Activated CD4-positive, CD25-positive, alpha-beta regulatory T cell (primary cell): ENCODE data around the gene ANKRD39.
A peak's percentile ranks its signal among the peaks of the same experiment; 100 is the strongest.
"Not testable (repeated sequence)": the region's sequence is repeated elsewhere in the genome, so short reads cannot be mapped to it uniquely, and the experiment has no call there.

Experiments used
- DNase-seq, 4 experiments: peaks; one replicate each; lab custom pipeline; 2025; lab: John Stamatoyannopoulos, UW

ANKRD39 gene

DNA sequence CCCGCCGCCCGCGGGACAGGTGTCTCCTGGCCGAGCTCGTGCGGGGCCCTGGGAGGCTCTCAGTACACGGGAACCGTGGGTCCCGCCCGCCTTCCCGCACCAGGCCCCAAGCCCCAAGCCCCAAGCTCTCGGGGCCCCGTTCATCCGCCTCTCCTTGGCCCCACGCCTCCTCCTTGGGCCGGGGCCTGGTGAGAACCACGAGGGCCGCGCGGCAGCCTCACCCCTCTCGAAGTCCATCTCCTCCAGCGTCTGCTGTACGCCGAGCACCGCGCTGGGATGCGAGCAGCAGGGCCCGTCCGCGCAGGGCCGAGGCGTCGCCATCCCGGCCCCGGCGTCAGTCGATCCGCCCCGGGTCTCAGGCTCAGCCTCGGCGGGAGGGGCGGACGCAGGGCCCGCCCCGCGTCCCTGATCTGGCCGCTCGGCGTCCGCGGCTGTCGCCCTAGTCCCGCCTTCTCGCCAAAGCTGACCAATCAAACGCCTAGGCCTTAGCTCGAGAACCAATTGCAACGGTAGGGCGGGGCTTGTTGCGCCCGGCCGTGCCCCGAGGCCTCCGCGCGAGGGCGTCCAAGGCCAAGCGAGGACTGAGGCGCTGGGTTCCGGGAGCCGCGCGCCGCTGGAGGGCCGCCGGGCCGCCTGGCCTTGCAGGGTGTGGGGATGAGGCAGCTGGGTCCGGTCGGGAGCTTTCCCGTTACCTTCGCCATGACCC is at the start of gene ANKRD39:
TSS of gene ANKRD39 (minus strand) at position 350 of the 706 bp plus-strand sequence. CDS start at position 321, 29 bp downstream.
- DNase-seq: peak; percentile 94 to 97 (median 94)

DNA sequence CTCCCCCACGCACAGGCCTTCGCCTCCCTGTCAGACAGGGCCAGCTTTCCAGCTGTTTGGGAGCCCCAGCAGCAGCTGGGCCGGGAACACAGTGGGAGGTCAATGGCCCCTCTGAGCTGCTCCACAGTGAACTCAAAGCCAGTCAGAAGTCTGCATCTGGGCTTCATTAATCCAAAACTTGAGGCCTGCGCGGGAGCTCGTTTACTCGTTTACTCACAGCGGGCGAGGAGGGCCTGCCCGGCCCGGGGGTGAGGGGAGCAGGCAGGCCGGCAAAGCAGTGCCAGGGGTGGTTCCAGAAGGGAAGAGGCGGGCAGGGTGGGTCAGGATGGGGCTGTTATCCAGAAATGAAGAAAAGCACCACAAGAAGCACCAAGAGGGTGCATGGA is 48.9 kb upstream of the ANKRD39 start:
- DNase-seq: no peak

DNA sequence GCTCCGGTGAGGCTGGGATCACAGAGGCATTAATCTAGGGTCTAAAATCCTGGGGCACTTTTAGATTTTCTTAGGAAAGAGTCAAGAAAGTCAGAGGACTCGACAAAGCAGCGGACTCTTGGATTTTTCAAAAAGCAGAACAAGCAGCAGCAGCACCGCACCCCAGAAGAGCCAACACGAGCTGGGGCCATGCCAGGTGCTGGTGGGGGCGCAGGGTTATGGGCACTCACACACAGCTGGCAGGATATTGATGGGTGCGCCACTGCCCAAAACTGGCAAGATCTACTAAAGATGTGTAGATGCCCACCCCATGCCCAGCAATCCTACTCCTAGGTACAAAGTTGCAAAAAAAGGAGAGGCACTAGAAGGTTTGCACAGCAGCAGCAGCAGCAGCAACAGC is 46.0 kb upstream of the ANKRD39 start:
- no peak for DNase-seq

DNA sequence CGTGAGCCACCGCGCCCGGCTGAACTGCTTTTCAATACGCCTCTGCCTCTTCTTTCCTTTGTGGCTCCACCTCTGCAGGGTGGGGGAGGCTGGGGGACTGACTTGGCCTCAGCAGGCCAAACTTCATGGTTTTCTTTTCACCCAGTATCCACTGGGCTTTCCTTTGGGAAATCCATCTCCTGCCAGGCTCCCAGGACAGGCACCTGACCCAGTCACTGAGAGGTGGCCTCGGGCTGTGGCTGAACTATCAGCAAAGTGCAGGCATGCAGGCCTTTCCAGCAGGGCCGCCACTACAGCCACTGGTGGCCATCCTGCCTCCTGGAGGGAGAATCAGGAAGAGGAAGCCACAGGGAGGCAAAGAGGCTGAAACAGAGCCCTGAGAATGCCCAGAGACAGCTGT is 45.5 kb upstream of the ANKRD39 start:
- DNase-seq: no peak

DNA sequence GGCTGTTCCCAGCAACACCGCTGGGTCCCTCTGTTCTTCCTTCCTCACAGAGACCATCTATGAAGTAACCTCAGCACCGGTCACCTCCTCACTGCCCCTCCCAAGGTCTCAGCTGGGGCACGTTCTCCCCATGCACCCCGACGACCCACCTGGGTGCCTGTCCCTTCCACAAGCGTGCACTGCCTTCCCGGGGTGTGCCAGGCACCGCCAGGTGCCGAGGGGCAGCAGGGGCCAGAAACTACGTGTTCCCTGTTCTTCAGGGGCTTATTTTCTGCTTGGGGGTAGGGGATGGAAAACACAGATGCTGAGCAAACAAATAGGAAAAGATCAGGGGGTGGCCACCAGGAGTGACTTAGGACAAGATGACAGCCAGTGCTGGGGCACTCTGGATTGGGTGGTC is 42.4 kb upstream of the ANKRD39 start:
- DNase-seq: no peak

DNA sequence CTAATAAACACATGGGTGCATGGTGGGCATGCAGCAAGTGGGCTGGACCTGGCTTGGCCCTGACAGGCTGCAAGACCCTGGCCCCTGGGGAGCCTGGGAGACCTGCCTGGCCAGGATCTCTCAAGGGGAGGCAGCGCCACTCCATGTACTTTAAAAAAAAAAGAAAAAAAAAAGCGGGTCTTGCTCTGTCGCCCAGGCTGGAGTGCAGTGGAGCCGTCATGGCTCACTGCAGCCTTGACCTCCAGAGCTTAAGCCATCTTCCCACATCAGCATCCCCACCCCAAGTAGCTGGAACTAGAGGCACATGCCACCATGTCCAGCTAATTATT is 41.6 kb upstream of the ANKRD39 start:
- DNase-seq: no peak

DNA sequence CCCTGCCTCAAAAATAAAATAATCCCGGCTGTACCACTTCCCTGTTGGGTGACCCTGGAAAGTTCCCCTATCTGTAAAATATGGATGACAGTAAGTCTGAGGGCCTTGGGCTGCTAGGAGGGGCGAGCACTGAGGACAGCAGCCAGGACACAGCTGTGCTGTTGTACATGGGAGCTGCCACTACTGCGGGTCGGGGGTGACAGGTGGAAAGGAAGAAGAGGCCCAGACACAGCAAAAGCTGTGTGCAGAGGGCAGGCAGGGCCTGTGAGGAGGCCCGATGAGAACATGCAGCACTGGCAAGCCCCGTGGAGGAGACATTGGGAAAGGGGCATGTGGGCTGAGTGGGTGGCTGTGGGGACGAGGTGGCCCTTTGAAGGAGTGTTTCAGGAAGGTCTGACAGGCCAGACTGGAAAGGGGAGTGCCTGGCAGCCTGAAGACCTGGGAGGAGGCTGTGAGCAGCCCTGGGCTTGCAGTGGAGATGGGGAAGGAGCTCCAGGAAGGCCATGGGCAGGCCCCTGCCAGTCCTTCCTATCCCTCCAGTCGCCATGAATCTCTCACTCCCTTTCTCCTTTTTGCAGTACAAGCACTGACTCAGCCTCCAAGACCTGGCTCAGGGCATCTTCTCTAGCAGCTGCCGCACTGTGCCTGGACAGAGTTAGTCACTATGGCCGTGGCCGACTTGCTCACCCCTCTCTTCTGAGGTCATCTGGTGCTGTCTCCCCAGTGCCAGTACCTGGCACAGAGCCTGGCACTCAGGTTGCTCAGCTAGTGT is 41.0 kb upstream of the ANKRD39 start:
- DNase-seq: no peak

DNA sequence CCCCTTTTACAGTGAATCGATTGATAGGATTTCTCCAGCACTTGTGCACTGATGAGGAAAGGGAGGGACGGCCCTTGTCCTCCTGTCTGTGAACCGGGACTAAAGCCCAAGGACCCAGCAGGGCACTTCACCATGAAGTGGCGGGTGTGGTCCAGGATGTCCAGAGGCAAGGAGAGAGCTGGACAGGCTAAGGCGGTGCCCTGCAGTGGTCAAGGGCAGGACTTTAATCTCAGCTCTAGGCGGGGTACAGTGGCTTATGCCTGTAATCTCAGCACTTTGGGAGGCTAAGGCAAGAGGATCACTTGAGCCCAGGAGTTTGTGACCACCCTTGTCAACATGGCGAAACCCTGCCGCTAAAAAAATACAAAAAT is 40.3 kb upstream of the ANKRD39 start:
- DNase-seq: no peak

DNA sequence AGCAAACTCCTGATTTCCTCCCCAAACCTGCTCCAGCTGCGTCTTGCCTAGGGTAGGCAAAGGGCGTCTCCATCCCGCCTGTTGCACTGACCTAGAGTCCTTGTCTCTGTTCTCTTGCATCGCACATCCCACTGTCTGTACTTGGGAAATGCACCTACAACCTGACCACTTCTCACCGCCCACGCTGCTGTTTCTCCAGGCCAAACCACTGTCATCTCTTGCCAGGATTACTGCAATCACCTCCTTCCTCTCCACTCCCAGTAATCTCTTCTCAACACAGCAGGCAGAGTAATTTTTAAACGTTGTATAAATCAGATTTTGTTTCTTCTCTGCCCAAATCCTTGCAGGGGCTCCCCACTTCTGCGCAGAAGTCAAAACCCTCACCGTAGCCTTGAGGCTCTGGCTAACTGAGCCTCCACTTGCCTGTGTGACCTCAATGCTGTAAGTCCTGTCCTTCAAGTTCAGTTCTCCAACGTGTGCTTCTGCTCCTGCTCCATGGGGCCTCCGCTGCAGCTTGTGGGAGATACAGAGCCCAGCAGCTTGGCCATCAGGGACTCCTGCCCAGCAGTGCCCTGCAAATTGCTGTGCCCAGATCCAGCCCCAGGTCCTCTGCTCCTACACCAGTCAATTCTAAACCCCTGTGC is 39.8 kb upstream of the ANKRD39 start:
- no peak for DNase-seq

- peak in 1 of 4 experiments; percentile 28 for DNase-seq
These were observed 38.2 kb upstream of the ANKRD39 start for GRCh38 chr2:96895746-96896651.

DNA sequence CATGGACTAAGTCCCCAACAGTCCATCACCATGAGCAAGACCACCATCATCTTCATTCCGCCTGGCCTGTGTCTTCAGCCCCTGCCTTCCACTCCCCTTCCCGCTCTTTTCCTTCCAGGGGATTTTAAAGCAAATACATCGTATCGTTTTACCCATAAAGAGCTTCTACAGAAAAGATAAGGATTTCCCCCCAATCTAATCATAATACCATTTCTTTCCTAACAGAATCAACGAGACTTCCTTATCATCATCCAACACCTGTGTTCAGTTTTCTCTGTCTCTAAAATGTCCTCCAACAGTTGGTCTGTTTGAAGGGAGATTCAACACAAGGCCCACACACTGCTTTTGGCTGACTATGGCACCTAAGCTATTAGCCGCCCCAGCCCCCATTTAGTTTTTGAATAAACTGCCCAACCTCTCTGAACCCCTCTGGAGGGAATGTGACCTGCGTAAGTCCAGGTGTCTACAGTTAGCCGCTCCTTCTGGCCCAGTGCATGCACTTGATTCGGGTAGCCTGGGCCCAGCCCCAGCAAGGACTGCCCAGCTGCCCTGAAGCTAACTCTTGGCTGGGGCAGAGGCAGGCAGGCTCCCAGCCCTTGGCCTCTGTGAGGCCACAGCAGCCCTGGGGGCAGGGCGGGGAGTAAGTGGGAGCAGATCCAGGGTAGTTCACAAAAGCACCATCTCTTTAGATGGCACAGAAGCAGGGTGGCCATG is 37.4 kb upstream of the ANKRD39 start:
- no peak for DNase-seq

- no peak for DNase-seq
These were observed 36.3 kb upstream of the ANKRD39 start for GRCh38 chr2:96894151-96894531.

DNA sequence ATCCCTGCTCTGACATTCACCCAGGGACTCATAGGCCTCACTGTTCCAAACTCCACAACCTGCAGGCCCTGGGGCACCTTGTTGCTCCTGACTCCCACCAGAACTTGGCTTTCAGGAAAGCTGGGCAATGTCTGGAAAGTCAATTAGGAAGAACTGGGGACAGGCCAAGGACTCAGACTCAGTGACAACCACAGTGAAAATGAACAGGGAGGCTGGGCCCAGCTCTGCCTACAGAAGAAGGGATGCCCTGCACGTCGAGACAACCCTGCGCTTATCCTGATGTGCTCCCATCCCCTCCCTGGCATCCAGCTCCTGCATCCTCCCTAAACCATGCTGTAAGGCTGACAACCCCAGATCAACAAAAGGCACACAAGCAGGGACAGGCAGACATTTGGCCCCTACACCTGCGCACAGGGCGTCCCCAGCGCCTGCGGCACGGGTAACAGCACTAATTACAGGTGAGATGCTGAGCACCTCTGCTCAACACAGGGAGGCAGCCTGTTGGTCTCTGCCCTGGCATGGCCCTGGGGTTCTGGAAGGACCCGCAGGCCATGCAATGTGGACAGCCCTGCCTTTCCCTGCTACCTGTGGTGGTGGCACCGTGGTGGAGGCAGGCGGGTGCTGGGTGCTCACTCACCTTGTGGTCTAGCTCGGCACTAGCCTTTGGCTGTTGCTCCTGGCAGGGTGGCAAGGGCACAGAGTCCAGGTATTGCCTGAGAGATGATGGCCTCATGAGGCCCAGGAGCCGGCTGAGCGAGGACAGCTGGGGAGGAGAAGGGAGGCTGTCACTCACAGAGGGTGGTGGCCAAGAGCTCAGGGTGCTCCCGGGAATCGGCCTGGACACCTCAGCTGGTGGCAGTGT is 35.7 kb upstream of the ANKRD39 start:
- no peak for DNase-seq

- DNase-seq: no peak
These were observed 33.9 kb upstream of the ANKRD39 start for GRCh38 chr2:96891591-96892333.

DNA sequence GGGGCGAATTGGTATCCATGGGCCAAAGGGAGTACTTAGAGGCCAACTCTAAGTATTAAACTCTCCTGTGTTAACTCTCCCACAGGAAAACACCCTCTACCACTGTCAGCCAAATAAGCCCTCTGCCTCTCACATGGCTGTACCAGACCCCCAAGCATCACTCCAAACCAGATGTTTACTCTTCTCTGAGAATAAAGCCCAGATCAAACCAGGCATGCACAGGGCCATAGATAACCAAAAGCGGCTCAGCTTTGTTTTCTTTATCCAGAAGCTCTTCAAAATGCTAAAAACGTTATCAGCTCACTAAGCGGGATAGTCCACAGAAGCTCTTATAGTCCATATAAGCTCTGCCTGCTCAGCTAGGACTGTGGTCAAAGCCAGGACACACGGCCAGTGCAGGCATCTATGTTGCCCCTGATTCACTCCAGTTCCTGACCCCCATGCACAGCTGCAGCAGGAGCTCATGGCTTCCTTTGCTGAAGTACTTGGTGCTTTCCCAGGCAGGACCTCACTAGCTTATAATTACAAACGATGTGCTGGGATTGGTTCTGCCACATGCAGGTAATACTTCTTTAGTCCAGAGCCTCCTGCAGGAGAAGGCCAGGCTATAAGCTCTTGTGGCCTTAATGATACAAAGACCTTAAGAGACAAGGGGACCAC is 33.0 kb upstream of the ANKRD39 start:
- no peak for DNase-seq

GRCh38 chr2:96890252-96890651 is 32.4 kb upstream of the ANKRD39 start:
- no peak for DNase-seq

- not testable (repeated sequence) for DNase-seq
These were observed 31.7 kb upstream of the ANKRD39 start for GRCh38 chr2:96889502-96889901.

GRCh38 chr2:96888072-96889011 is 30.5 kb upstream of the ANKRD39 start:
- DNase-seq: no peak
